ENCODE results near the gene ENPP7. TPM values are rescaled to one million over a fixed set of nuclear protein-coding genes. Genes with fewer than 3 reads are reported as not detected.

ENPP7 gene
- total RNA-seq, 4 donors from 2014 or later = not detected

DNA sequence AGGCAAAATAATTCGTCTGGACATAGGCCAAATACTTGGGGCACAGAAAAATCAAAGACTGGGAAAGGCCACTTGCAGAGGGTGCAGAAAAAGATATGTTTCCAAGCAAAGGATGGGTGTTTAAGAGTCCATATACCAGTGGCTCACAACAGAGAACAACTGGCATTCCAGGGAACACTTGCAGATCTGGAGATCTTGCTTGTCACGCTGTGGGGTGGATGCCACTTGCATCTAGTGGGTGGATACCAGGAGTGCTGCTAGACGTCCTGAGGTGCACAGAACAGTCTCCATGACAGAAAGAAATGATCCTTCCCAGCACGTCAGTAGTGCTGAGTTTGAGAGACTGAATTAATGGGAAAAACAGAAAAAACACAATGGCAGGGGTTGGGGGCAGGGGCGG, 57.7 kb downstream of the ENPP7 start:
- WGBS = 69% methylated on average over 5 of the region's 5 CpGs
- Histone ChIP-seq H3K36me3 (peaks cover 0 to 8% (median 5%) of the 10 kb centered on the region in 4 donors), H3K4me1 (peaks cover 29 to 43% (median 41%) of the 10 kb centered on the region in 4 donors), H3K27ac (replicated peaks in 1 of 4) (no peak overlapping the region), H3K27me3 (peaks cover 33 to 98% (median 49%) of the 10 kb centered on the region in 4 donors), H3K4me3 (no peak overlapping the region), H3K9me3 (no peaks in the 10 kb centered on the region)
- TF ChIP-seq CTCF (IDR thresholded peaks at IDR 0.05) = no peak
- no peak for TF ChIP-seq EP300 (IDR thresholded peaks at IDR 0.05)
- TF ChIP-seq POLR2AphosphoS5 (IDR thresholded peaks at IDR 0.05) = no peak
- no peak for TF ChIP-seq POLR2A (IDR thresholded peaks at IDR 0.05; ENCODE audit: low read depth)
- DNase-seq (ENCODE audit: extremely low spot score) = no peak
- intact Hi-C loops (cut with DNase I) = loop anchor here (2.0 to 5.0 kb wide), 2 partner anchors 129 to 202 kb away; no protein-coding TSS in a partner anchor

DNA sequence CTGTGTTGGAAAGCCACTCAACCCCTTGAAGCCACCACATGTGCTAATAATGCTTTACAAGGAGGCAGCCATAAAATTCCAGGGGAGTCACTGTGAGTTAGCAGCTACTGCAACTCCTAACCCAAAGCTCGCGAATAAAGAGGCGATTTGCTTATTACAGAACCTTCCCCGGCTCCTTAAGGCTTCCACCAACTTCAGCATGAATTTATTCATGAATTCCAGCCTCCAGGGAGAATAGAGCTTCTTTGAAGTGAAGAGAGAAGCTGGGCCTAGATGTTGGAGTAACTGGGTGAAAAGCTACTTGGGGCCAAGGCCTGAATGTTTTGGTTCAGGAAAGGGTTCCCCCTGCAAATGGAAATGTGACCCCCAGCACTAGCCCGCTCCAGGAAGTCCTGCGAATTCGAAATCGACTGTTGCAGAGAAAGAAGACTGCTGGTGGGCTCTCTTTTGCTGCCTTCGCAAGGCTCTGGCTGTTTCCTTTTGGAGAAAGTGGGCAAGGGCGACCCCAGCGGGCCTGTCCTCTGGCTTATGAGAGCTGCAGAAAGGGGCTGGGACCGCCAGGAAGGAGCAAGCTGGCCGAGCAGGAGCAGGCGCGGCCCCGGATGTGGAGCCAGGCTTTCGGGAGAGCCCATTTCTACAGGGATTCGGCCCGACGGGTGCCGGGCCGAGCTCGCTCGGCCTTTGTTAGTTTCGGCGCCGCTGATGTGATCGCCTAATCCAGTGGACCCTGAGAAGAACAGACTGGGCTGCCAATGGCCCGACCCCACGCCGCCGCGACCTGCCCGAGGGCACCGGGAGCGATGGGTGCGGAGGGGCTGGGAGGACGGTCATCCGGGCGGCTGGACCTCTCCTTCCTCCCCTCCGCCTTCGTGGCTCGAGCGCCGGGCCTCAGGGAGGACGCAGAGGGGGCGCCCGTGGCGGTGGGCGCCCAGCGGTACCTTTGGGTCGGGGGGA, 58.5 kb downstream of the ENPP7 start:
- 67% methylated on average over 9 of the region's 52 CpGs for WGBS
- DNase-seq (ENCODE audit: extremely low spot score) = no peak
- H3K4me1 ChIP-seq = peaks cover 29 to 51% (median 49%) of the 10 kb centered on the region in 4 donors
- peaks cover 0 to 6% (median 0%) of the 10 kb centered on the region in 4 donors for H3K36me3 ChIP-seq
- peaks cover 35 to 100% (median 52%) of the 10 kb centered on the region in 4 donors for H3K27me3 ChIP-seq
- intact Hi-C loops (cut with DNase I) = loop anchor here (2.0 to 5.0 kb wide), 2 partner anchors 128 to 202 kb away; no protein-coding TSS in a partner anchor
- H3K9me3 ChIP-seq = no peaks in the 10 kb centered on the region
- no peak for TF ChIP-seq CTCF (IDR thresholded peaks at IDR 0.05)
- TF ChIP-seq POLR2A (IDR thresholded peaks at IDR 0.05; ENCODE audit: low read depth) = no peak
- no peak for TF ChIP-seq POLR2AphosphoS5 (IDR thresholded peaks at IDR 0.05)
- TF ChIP-seq EP300 (IDR thresholded peaks at IDR 0.05) = no peak
- H3K4me3 ChIP-seq = peak overlapping the region in 3 of 4 donors; percentile 21 to 40 (median 30)
- no peak overlapping the region for H3K27ac ChIP-seq (replicated peaks in 1 of 4)

- Histone ChIP-seq H3K4me3 (peak overlapping the region in 3 of 4 donors; percentile 21 to 40 (median 30)), H3K4me1 (peaks cover 29 to 60% (median 58%) of the 10 kb centered on the region in 4 donors), H3K36me3 (peaks cover 0 to 7% (median 6%) of the 10 kb centered on the region in 4 donors), H3K27ac (replicated peaks in 1 of 4) (no peak overlapping the region), H3K27me3 (peaks cover 35 to 99% (median 52%) of the 10 kb centered on the region in 4 donors), H3K9me3 (no peaks in the 10 kb centered on the region)
- WGBS = 8% methylated on average over 38 of the region's 74 CpGs
- intact Hi-C loops (cut with DNase I) = loop anchor here (2.0 to 5.0 kb wide), 2 partner anchors 127 to 201 kb away; no protein-coding TSS in a partner anchor
- no peak for DNase-seq (ENCODE audit: extremely low spot score)
- TF ChIP-seq POLR2AphosphoS5 (IDR thresholded peaks at IDR 0.05) (peak in 1 of 2 donors; percentile 20), CTCF (IDR thresholded peaks at IDR 0.05) (peak; percentile 79 to 91 (median 86)), EP300 (IDR thresholded peaks at IDR 0.05) (no peak), POLR2A (IDR thresholded peaks at IDR 0.05; ENCODE audit: low read depth) (no peak)
These were observed 59.4 kb downstream of the ENPP7 start for GRCh38 chr17:79789943-79790804.

GRCh38 chr17:79790805-79791734, 60.3 kb downstream of the ENPP7 start:
- 5% methylated on average over 19 of the region's 68 CpGs for WGBS
- Histone ChIP-seq H3K27me3 (peaks cover 35 to 92% (median 52%) of the 10 kb centered on the region in 4 donors), H3K4me3 (no peak overlapping the region), H3K27ac (replicated peaks in 1 of 4) (no peak overlapping the region), H3K36me3 (peaks cover 0 to 11% (median 7%) of the 10 kb centered on the region in 4 donors), H3K4me1 (peaks cover 31 to 69% (median 63%) of the 10 kb centered on the region in 4 donors), H3K9me3 (no peaks in the 10 kb centered on the region)
- intact Hi-C loops (cut with DNase I) = no loop called here
- DNase-seq (ENCODE audit: extremely low spot score) = no peak
- TF ChIP-seq POLR2A (IDR thresholded peaks at IDR 0.05; ENCODE audit: low read depth) (no peak), EP300 (IDR thresholded peaks at IDR 0.05) (no peak), POLR2AphosphoS5 (IDR thresholded peaks at IDR 0.05) (no peak), CTCF (IDR thresholded peaks at IDR 0.05) (no peak)
